Measurements from ENCODE around the gene RALGAPB.

GRCh38 chr20:38623061-38623460, 150.4 kb downstream of the RALGAPB start:
- TF ChIP-seq, protein P1, sequence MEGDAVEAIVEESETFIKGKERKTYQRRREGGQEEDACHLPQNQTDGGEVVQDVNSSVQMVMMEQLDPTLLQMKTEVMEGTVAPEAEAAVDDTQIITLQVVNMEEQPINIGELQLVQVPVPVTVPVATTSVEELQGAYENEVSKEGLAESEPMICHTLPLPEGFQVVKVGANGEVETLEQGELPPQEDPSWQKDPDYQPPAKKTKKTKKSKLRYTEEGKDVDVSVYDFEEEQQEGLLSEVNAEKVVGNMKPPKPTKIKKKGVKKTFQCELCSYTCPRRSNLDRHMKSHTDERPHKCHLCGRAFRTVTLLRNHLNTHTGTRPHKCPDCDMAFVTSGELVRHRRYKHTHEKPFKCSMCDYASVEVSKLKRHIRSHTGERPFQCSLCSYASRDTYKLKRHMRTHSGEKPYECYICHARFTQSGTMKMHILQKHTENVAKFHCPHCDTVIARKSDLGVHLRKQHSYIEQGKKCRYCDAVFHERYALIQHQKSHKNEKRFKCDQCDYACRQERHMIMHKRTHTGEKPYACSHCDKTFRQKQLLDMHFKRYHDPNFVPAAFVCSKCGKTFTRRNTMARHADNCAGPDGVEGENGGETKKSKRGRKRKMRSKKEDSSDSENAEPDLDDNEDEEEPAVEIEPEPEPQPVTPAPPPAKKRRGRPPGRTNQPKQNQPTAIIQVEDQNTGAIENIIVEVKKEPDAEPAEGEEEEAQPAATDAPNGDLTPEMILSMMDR (IDR thresholded peaks at IDR 0.05): no peak
- no peak for TF ChIP-seq POLR2AphosphoS5 (IDR thresholded peaks at IDR 0.05)
